Tibial artery (tissue), 4 donors: ENCODE data around the gene WBP2NL.
"Not testable (repeated sequence)": the region's sequence is repeated elsewhere in the genome, so short reads cannot be mapped to it uniquely, and the experiment has no call there.

Experiments
- DNase-seq, 2 donors: peaks; one replicate each; pipeline ENCODE4 v3.0.0-alpha.2; 2019
- H3K27ac ChIP-seq, 2 donors: fragments of 200-600 bp; sonication (generic) in 1 of 2; 1 replicate in 1 of 2; 2 replicates in 1 of 2; pipeline ENCODE4 v1.5.1; 2018 to 2019; ENCODE audit warnings: mild to moderate bottlenecking in 1 of 2
- H3K27me3 ChIP-seq, 2 donors: fragments of 200-600 bp; sonication (generic) in 1 of 2; one replicate each; pipeline versions ENCODE4 v1.5.1 to v1.6.0; 2016 to 2019
- H3K36me3 ChIP-seq, 3 donors: fragments of 200-600 bp; sonication (generic) in 2 of 3; one replicate each; pipeline ENCODE4 v1.5.1; 2016 to 2019; ENCODE audit warnings: mild to moderate bottlenecking in 2 of 3
- H3K4me1 ChIP-seq, 4 donors: fragments of 200-600 bp; sonication (generic) in 2 of 4; 1 replicate in 3 of 4; 2 replicates in 1 of 4; pipeline ENCODE4 v1.5.1; 2016 to 2019
- H3K4me3 ChIP-seq, 2 donors: fragments of 200-600 bp; sonication (generic) in 1 of 2; 1 replicate in 1 of 2; 2 replicates in 1 of 2; pipeline ENCODE4 v1.5.1; 2018 to 2019; ENCODE audit warnings: mild to moderate bottlenecking in 2 of 2
- H3K9me3 ChIP-seq, 3 donors: fragments of 200-600 bp; sonication (generic) in 1 of 3; one replicate each; pipeline ENCODE4 v1.5.1; 2016 to 2019
- intact Hi-C: fragments of 100-400 bp; cut with DNase I; formaldehyde crosslinking; loops from one replicate; pipeline ENCODE4 v1.15.0; 2023; ENCODE audit warnings: low total_unique reads
- TF ChIP-seq, protein P1 (sequence below), 2 experiments: fragments of 200-600 bp in 1 of 2; fragments of 450-650 bp in 1 of 2; IDR thresholded peaks; one replicate each; pipeline ENCODE4 v1.5.1; 2017 to 2019; ENCODE audit warnings: antibody characterized with exemption in 2 of 2, mild to moderate bottlenecking in 1 of 2, moderate library complexity in 1 of 2

The WBP2NL gene, protein sequence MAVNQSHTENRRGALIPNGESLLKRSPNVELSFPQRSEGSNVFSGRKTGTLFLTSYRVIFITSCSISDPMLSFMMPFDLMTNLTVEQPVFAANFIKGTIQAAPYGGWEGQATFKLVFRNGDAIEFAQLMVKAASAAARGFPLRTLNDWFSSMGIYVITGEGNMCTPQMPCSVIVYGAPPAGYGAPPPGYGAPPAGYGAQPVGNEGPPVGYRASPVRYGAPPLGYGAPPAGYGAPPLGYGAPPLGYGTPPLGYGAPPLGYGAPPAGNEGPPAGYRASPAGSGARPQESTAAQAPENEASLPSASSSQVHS

DNA sequence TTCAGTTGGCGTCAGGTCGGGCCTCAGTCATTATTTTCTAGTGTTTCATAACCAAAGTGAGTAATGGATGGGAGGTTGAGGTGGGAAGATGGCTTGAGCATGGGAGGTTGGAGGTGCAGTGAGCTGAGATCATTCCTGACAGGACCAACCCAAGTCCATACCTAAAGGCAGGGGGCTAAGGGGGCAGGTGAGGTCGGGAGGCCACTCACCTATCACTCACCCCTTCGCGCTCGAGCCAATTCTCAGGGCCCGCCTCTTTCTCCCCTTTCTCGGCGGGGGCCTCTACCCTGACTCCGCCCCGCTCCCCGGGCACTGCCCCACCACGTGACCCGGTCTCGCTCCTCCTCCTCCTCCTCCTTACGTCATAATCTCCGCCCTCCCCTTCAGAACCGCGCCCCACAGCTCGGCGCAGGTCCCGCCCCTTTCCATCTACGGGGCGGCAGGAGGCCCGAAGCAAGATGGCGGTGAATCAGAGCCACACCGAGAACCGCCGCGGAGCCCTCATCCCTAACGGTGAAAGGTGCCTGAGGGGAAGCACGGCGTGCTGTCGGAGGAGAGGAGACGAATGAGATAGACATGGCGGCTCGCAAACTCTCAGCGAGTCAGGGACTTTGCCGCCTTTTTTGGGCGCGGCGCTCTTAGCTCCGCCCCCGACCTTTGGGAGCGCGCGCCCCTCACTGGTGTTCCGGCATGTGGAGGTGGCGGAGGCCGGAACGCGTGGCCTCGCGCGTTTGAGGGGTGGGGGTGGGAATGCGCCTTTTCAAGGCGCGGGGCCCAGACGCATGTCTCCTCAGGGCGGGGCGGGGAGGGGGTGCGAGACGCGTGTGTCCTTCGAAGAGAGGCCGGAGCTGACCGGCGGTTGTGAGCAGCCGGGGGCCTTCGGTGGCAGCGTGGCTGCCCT, at the start of gene WBP2NL:
WBP2NL (plus strand) TSS at position 428 of the 901 bp plus-strand sequence; CDS start at position 459, 31 bp downstream.
- DNase-seq, result peak; percentile 61 to 81
- no peak within 1 kb of the TSS for H3K27ac ChIP-seq
- TF ChIP-seq, protein P1, sequence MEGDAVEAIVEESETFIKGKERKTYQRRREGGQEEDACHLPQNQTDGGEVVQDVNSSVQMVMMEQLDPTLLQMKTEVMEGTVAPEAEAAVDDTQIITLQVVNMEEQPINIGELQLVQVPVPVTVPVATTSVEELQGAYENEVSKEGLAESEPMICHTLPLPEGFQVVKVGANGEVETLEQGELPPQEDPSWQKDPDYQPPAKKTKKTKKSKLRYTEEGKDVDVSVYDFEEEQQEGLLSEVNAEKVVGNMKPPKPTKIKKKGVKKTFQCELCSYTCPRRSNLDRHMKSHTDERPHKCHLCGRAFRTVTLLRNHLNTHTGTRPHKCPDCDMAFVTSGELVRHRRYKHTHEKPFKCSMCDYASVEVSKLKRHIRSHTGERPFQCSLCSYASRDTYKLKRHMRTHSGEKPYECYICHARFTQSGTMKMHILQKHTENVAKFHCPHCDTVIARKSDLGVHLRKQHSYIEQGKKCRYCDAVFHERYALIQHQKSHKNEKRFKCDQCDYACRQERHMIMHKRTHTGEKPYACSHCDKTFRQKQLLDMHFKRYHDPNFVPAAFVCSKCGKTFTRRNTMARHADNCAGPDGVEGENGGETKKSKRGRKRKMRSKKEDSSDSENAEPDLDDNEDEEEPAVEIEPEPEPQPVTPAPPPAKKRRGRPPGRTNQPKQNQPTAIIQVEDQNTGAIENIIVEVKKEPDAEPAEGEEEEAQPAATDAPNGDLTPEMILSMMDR (IDR thresholded peaks at IDR 0.05), result no peak

DNA sequence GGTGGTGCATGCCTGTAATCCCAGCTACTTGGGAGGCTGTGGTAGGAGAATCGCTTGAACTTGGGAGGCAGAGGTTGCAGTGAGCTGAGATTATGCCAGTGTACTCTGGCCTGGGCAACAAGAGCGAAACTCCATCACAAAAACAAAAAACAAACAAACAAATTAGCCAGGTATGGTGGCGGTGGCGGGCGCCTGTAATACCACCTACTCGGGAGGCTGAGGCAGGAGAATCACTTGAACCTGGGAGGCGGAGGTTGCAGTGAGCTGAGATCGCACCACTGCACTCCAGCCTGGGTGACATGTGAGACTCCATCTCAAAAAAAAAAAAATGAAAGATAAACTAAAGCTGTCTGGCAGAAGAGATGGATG, 49.7 kb upstream of the WBP2NL start:
- not testable (repeated sequence) for H3K36me3 ChIP-seq
- intact Hi-C loops, result loop anchor here (5.0 kb wide), 1 partner anchor 122 kb away; no protein-coding TSS in a partner anchor

More for the DNA sequence above, at the start of gene WBP2NL:
- intact Hi-C loops, result no loop called here
- Histone ChIP-seq H3K36me3 (no peaks in the 10 kb centered on the region), H3K4me1 (peaks cover 0 to 8% (median 0%) of the 10 kb centered on the region in 4 donors), H3K27me3 (peaks cover 0 to 38% of the 10 kb centered on the region in 2 donors), H3K9me3 (no peaks in the 10 kb centered on the region), H3K4me3 (peak within 1 kb of the TSS; percentile 35 to 48)

DNA sequence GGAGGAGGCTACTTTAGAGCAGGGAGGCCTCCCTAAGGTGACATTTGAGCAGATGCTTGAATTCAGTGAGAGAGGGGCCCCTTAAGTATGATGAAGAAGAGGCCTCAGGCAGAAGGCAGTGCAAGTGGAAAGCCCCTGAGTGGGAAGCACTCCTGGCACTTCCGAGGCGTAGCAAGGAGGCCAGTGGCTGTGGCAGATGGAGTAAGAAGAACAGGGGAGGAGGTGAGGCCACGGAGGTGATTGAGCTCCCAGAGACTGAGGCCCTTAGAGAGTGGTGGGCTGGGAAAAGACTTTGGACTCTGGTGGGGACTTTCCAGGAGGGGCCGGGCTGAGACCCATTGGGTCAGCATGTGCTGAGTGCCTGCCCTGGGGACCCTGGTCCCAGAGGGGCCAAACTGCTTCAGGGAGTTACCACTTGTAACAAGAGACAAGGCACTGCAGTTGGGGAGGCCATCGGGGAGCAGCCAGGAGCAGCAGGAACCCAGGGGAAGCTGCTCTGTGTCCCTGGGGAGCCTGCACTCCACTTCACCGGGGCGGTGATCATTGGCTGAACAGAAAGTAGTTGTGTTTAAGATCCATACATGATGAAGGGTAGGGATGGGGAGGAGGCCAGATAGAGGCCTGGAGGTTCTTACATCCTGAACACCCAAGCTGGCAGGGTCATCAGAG, 49.2 kb upstream of the WBP2NL start:
- intact Hi-C loops, result loop anchor here (5.0 kb wide), 1 partner anchor 122 kb away; no protein-coding TSS in a partner anchor
- H3K36me3 ChIP-seq, result no peaks in the 10 kb centered on the region
- H3K4me3 ChIP-seq, result no peak overlapping the region
- TF ChIP-seq, protein P1 (IDR thresholded peaks at IDR 0.05), result no peak
- DNase-seq, result no peak
- H3K9me3 ChIP-seq, result no peaks in the 10 kb centered on the region
- H3K4me1 ChIP-seq, result peaks cover 0 to 15% (median 11%) of the 10 kb centered on the region in 4 donors
- H3K27ac ChIP-seq, result no peak overlapping the region
- H3K27me3 ChIP-seq, result peaks cover 0 to 23% of the 10 kb centered on the region in 2 donors

More for the DNA sequence above, 49.7 kb upstream of the WBP2NL start:
- not testable (repeated sequence) for H3K9me3 ChIP-seq, DNase-seq, H3K4me3 ChIP-seq, H3K27ac ChIP-seq
- Histone ChIP-seq H3K27me3 (peaks cover 0 to 23% of the 10 kb centered on the region in 2 donors), H3K4me1 (peaks cover 0 to 15% (median 11%) of the 10 kb centered on the region in 4 donors)

DNA sequence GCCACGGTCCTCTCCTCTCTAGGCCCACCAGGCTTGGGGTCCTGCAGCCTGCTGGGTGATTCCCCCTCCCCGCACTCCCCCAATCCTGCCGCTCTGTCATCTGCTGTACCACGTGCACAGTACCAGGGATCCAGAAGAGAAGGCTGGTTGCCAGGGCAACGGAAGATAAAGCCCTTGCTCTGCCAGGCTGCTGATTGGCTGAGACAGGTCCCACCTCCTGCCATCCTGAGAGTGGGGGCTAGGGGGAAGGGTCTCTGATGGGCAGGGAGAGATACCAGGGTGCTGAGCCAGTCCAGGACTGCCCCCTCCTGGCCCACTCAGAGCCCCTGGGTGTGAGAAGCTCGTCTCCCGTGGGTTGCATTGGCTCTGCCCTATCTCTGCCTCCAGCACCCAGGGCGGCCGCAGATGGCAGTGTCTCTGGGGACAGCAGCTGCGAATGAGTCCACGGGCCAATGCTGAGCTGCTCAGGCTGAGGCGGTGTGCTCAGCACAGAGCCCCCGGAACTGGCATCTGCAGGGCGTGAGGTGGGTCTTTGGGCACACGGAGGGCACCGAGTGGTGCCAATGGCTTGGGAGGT, 46.6 kb upstream of the WBP2NL start, which contains the start of gene SMIM45:
SMIM45 (plus strand) TSS at position 253 of the 577 bp plus-strand sequence.
- Histone ChIP-seq H3K4me3 (no peak within 1 kb of the TSS), H3K27me3 (peaks cover 0 to 23% of the 10 kb centered on the region in 2 donors), H3K9me3 (no peaks in the 10 kb centered on the region), H3K27ac (no peak within 1 kb of the TSS), H3K4me1 (peaks cover 0 to 6% (median 2%) of the 10 kb centered on the region in 4 donors), H3K36me3 (no peaks in the 10 kb centered on the region)
- DNase-seq, result no peak
- intact Hi-C loops, result no loop called here
- TF ChIP-seq, protein P1 (IDR thresholded peaks at IDR 0.05), result no peak

DNA sequence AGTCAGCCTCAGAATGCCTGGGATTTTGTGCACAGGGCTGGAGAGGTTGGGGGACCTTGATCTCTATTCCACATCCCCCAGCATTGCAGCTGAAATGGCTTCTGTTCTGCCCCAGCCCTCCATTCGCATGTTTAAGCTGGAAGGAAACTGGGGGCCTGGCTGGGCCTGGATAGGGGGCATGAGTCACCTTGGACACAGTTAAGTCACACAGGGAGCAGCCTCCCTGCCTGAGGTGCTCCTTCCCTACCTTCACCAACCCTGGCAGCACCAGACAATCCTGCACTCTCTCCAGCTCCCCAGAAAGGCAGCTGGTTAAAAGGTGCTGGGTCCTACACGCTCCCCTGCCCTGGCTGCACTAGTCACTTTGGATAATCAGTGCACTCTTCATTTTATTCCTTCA, 45.9 kb upstream of the WBP2NL start:
- no peak for DNase-seq
- Histone ChIP-seq H3K9me3 (no peaks in the 10 kb centered on the region), H3K36me3 (no peaks in the 10 kb centered on the region), H3K27me3 (peaks cover 0 to 28% of the 10 kb centered on the region in 2 donors), H3K4me1 (peaks cover 0 to 5% (median 4%) of the 10 kb centered on the region in 4 donors), H3K27ac (no peak overlapping the region), H3K4me3 (no peak overlapping the region)
- intact Hi-C loops, result no loop called here
- TF ChIP-seq, protein P1 (IDR thresholded peaks at IDR 0.05), result no peak
